Fibroblast of mammary gland (primary cell): ENCODE results near the gene KCNJ1.

Experiments used
- DNase-seq: peaks from one replicate; pipeline ENCODE4 v3.0.0-alpha.2; 2010; ENCODE audit warnings: low read depth
- H3K4me3 ChIP-seq: 2 replicates; pipeline ENCODE4 v1.5.1; 2011; ENCODE audit warnings: low read depth, mild to moderate bottlenecking, low read length, moderate library complexity; ENCODE audit not compliant: control insufficient read depth
- TF ChIP-seq, protein P1 (sequence below): conservative IDR thresholded peaks from 2 replicates; pipeline ENCODE4 v1.5.1; 2011; ENCODE audit warnings: low read depth, low read length, inconsistent platforms; ENCODE audit not compliant: control insufficient read depth, insufficient read depth

KCNJ1 gene

GRCh38 chr11:128845334-128845780, 21.7 kb downstream of the KCNJ1 start:
- TF ChIP-seq, protein P1, sequence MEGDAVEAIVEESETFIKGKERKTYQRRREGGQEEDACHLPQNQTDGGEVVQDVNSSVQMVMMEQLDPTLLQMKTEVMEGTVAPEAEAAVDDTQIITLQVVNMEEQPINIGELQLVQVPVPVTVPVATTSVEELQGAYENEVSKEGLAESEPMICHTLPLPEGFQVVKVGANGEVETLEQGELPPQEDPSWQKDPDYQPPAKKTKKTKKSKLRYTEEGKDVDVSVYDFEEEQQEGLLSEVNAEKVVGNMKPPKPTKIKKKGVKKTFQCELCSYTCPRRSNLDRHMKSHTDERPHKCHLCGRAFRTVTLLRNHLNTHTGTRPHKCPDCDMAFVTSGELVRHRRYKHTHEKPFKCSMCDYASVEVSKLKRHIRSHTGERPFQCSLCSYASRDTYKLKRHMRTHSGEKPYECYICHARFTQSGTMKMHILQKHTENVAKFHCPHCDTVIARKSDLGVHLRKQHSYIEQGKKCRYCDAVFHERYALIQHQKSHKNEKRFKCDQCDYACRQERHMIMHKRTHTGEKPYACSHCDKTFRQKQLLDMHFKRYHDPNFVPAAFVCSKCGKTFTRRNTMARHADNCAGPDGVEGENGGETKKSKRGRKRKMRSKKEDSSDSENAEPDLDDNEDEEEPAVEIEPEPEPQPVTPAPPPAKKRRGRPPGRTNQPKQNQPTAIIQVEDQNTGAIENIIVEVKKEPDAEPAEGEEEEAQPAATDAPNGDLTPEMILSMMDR = no peak
- no peak for DNase-seq
- H3K4me3 ChIP-seq = no peak overlapping the region

DNA sequence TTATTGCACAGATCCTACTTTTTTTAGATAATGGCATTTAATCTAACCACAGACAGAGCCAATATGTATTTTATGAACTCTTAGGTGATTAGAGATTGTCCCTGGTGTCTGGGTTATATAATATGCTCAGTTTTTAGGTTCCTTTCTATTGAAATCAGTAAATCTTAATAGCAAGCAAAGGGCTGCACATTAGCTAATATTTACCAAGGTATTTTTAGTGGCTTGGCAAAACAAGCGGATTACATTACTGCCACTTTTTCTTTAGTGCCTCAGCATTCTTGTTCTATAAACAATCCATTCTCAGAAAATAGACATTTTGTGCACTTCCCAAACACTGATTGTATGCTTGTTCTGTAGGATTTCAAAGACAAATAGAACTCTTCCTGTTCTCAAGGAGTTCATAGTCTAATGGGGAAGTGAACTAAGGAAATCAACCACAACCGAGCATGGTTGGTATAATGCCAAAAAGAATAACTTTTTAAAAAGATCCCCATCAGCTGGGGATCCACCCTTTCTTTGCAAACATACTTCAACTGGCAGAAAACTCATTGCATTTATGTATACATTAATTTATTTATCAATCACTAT, 23.8 kb downstream of the KCNJ1 start:
- no peak overlapping the region for H3K4me3 ChIP-seq
- DNase-seq = no peak
- TF ChIP-seq, protein P1 = no peak

DNA sequence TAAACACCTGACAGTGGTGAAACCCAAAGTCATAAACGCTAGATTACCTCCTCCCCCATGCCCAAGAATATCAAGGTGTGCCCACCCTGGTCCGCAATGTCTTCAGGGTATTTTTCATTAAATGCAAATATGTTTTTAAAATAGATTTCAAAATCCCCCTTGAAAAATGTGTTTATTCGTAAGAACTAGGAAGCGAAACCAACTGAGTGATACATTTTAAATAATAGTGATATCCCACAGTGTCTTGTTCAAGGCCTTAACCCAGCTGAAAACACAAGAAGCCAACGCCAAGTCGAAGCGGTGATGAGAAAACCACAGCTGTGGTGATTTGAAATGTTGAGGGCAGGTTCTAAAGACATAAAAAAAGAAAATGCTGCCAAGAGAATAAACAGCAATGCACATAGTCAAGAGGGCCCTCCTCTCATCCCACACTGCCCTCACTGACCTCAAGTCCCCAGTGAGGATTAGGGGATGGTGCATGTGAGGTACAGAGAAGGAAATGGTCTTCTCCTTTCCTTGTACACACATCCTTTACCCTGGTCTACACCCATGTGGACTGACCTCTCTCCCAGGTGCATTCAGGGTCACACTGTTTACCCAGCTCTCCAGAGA, 25.5 kb downstream of the KCNJ1 start:
- H3K4me3 ChIP-seq = no peak overlapping the region
- TF ChIP-seq, protein P1 = no peak
- no peak for DNase-seq

DNA sequence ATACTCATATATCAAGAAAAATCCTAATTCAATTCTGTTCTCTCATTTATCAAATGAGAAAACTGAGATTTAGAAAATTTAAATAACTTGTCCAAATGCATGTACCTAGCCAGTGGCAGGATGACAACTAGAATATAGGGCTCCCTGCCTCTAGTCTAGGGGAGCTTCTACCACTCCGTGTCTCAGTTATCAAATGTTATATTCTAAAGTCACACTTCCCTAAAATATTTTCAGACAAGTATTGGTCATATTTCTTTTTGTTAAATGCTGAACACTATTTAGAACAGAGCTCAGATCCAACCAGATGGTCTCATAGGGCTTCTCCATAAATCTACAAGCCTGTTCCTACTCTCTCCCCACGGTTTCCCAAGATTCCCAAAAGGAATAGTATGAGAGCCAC, 26.3 kb downstream of the KCNJ1 start:
- DNase-seq = no peak
- TF ChIP-seq, protein P1 = no peak
- H3K4me3 ChIP-seq = no peak overlapping the region

- DNase-seq = no peak
- no peak overlapping the region for H3K4me3 ChIP-seq
- TF ChIP-seq, protein P1 = no peak
Measured at GRCh38 chr11:128840137-128840536, 27.0 kb downstream of the KCNJ1 start.

DNA sequence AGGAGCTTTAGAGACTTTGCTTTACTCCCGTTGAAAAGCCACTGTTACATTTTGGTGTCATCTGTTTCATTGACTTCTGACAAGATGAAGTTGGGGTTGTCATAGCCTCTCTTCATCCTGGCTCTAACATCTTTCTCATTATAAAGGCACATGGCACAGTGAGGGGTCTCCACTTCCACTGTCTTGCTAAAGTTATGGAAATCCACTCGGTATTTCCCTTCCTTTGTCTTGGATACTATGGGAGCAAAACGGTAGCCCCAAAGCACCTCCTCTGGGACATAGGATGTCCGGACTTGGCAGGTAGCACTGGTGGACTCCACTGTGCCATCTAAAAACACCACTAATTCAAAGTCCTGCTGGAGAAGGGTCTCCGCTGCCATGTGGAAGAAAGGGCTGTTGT, 28.0 kb downstream of the KCNJ1 start:
- DNase-seq = no peak
- TF ChIP-seq, protein P1 = no peak
- H3K4me3 ChIP-seq = no peak overlapping the region

- H3K4me3 ChIP-seq = no peak overlapping the region
- DNase-seq = no peak
- TF ChIP-seq, protein P1 = no peak
Measured at GRCh38 chr11:128837627-128838026, 29.5 kb downstream of the KCNJ1 start.
